Upper lobe of left lung (tissue), 4 donors: Measurements from ENCODE around the gene DLL4.

ENCODE experiments used
- EP300 ChIP-seq, 4 donors: sonication (generic); formaldehyde crosslinking; IDR thresholded peaks; one replicate each; pipeline ENCODE4 v1.5.1; 2017; ENCODE audit warnings: antibody characterized with exemption in 4 of 4, control low read depth in 2 of 4
- POLR2A ChIP-seq, 4 donors: fragments of 450-650 bp; IDR thresholded peaks; one replicate each; pipeline ENCODE4 v1.5.1; 2016 to 2017; ENCODE audit warnings: antibody characterized with exemption in 4 of 4, mild to moderate bottlenecking in 2 of 4
- POLR2AphosphoS5 ChIP-seq, 2 donors: sonication (generic); formaldehyde crosslinking; IDR thresholded peaks; one replicate each; pipeline ENCODE4 v1.5.1; 2017; ENCODE audit warnings: antibody characterized with exemption in 2 of 2
- TF ChIP-seq, protein P1 (sequence below), 6 experiments: fragments of 450-650 bp in 4 of 6; fragments of 200-600 bp in 2 of 6; sonication (generic) in 2 of 6; IDR thresholded peaks; one replicate each; pipeline ENCODE4 v1.5.1; 2016 to 2019; ENCODE audit warnings: antibody characterized with exemption in 6 of 6

DNA sequence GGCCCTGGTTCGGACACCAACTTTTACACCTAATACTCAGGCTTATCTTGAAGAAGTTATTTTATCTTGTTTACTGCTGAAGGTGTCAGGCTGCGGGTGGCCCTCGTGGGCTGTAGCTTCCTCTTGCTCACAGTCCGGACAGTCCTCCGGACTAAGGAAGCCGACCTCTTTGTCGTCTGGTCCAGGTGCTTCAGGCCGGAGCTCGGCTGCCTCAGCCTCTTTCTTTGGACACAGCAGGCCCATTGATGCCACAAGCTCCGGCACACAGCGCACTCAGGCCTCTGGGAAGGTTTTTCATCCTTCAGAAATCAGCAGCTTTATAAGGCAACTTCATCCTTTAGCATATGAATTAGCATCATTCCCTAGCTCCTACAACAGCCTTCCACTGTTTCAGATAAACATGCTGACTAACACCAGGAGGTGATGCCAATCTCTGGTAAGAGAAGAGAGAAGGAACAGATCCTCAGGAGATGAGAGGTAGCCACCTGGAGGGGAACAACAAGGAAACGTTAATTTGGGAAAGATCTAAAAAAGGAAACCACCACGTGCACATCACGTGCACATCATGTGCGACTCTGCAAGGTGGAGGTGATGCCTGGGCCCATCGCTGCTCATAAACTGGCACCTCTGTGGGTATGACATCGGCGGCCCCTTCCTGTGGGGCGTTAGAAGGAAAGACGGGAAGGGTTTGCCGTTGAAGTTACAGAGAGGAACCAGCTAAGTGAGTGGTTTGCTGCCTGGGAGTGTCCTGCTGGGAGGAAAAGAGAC, 19.8 kb downstream of the DLL4 start:
- TF ChIP-seq, protein P1, sequence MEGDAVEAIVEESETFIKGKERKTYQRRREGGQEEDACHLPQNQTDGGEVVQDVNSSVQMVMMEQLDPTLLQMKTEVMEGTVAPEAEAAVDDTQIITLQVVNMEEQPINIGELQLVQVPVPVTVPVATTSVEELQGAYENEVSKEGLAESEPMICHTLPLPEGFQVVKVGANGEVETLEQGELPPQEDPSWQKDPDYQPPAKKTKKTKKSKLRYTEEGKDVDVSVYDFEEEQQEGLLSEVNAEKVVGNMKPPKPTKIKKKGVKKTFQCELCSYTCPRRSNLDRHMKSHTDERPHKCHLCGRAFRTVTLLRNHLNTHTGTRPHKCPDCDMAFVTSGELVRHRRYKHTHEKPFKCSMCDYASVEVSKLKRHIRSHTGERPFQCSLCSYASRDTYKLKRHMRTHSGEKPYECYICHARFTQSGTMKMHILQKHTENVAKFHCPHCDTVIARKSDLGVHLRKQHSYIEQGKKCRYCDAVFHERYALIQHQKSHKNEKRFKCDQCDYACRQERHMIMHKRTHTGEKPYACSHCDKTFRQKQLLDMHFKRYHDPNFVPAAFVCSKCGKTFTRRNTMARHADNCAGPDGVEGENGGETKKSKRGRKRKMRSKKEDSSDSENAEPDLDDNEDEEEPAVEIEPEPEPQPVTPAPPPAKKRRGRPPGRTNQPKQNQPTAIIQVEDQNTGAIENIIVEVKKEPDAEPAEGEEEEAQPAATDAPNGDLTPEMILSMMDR (IDR thresholded peaks at IDR 0.05): no peak
- TF ChIP-seq POLR2A (IDR thresholded peaks at IDR 0.05) (no peak), EP300 (IDR thresholded peaks at IDR 0.05) (no peak), POLR2AphosphoS5 (IDR thresholded peaks at IDR 0.05) (no peak)
